ENCODE results near the gene NPLOC4.
"Not testable (repeated sequence)": the region's sequence is repeated elsewhere in the genome, so short reads cannot be mapped to it uniquely, and the experiment has no call there.

NPLOC4 gene

GRCh38 chr17:81589612-81590011 lies 47.3 kb downstream of the NPLOC4 start:
- DNase-seq = no peak

GRCh38 chr17:81586096-81586495 lies 50.8 kb downstream of the NPLOC4 start:
- no peak for DNase-seq

- DNase-seq = not testable (repeated sequence)
Measured at GRCh38 chr17:81584771-81585170, 52.1 kb downstream of the NPLOC4 start.

DNA sequence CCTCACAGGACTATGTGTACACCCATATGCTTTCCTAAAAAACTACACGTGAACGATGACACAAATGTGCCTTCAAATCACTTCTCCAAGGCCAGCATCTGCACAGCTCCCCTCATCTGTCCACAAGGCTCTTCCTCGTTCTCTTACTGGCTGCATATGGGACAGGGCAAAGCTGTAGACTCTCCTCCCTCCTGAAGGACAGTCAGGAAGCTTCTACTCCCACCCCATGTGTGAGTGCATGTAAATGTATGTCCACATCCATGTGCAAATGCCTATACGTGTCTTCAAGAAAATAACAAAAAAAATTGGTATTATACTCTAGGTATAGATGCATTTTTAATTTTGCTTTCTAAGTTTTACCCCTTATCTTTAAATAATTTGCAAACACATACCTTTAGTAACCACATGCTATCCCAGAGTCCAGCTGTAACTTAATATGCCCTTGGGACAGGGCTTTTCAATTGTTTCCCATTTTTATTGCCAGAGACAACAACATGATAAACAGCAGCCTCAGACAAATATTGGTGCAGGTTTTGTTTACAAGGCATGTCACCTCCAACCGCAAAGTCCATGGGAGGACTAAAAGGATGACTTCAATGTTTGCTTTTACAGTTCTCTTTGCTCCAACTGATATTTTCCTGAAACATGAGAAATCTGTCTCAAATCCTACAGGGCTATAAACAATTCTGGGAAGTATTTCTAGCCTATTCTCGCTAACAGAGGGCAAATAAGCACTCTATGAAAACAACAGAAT lies 53.1 kb downstream of the NPLOC4 start:
- DNase-seq = no peak

DNA sequence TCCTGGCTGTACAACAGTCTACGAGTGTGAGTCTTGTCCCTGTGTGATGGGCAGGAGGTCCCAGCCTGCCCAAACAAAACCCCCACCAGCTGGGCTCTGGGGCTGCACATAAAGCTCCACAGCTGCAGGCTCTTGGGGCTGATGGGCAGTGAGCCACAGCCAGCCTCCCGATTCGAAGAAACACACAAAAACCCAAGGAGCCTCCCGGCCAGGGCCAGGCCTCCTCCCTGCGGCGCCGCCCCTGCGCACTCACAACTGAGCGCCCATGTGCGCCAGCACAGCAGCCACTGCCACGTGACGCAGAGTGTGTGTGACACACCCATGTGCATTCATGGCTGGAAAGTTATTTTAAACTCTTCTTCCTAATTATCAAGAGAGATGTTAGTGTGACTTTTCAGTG lies 54.2 kb downstream of the NPLOC4 start:
- DNase-seq = no peak

DNA sequence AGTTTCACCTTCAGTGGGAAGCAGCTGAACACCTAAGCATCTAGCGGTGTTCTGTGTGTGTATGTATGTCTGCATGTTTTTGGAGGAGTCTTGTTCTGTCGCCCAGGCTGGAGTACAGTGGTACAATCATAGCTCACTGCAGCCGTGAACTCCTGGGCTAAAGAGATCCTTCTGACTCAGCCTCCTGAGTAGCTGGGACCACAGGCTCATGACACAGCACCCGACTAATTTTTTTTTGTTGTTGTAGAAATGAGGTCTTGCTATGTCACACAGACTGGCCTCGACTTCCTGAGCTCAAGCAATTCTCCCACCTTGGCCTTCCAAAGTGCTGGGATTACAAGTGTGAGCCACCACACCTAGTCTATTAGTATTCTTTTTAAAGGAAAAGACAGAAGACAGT lies 54.6 kb downstream of the NPLOC4 start:
- no peak for DNase-seq

GRCh38 chr17:81581758-81582157 lies 55.2 kb downstream of the NPLOC4 start:
- DNase-seq = no peak

DNA sequence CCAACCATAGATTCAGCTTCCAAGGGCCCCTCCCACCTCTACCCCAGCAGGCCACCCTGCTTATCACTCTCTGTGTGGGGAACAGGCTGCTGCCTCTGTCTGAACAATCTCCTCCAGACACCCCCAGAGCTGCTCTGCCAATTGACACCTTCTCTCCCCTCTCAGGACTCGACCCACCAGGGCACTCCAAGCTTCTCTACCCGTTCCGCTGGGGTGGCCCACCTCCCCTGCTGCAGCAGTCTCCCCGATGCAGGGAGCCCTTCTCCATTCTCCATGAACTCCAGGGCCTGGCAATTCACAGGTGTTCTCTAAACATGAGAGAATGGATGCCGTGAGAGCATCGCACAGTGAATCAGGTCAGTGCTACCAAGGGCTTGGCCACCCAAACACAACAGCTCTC lies 56.4 kb downstream of the NPLOC4 start:
- no peak for DNase-seq

GRCh38 chr17:81579821-81580321 lies 57.0 kb downstream of the NPLOC4 start:
- DNase-seq = peak in 1 of 51 donors; percentile 32

GRCh38 chr17:81579298-81579697 lies 57.6 kb downstream of the NPLOC4 start:
- DNase-seq = no peak

- no peak for DNase-seq
Measured at GRCh38 chr17:81578561-81579225, 58.2 kb downstream of the NPLOC4 start.

- no peak for DNase-seq
Measured at GRCh38 chr17:81578038-81578441, 58.9 kb downstream of the NPLOC4 start.

DNA sequence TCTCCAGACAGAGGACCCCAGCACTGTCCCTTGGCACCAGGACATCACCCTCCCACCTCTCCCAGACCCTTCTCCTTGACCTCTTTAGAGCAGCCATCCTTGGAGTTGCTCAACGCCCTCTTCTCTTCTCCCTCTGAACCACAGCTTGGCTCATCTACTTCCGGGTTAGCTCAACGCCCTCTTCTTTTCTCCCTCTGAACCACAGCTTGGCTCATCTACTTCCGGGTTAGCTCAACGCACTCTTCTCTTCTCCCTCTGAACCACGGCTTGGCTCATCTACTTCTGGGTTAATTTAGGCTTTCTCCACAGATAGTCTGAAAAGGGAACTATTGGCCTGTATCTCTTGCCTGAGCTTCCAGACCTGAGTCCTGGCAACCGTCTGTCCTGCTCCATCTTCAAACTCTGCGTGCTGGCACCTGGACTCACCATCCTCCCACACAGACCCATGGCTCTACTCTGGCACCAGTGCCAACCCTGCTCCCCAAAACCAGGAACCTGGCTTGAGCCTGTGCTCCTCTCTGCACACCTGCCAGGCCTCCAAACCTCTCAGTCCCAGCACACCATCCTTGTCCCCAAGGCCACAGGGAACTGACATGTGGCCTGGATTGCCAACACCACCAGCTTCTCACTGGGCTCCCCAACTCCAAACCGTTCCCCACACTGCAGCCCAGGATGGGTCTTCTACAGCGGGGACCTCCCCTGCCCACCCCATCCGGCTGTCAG lies 59.5 kb downstream of the NPLOC4 start:
- no peak for DNase-seq

DNA sequence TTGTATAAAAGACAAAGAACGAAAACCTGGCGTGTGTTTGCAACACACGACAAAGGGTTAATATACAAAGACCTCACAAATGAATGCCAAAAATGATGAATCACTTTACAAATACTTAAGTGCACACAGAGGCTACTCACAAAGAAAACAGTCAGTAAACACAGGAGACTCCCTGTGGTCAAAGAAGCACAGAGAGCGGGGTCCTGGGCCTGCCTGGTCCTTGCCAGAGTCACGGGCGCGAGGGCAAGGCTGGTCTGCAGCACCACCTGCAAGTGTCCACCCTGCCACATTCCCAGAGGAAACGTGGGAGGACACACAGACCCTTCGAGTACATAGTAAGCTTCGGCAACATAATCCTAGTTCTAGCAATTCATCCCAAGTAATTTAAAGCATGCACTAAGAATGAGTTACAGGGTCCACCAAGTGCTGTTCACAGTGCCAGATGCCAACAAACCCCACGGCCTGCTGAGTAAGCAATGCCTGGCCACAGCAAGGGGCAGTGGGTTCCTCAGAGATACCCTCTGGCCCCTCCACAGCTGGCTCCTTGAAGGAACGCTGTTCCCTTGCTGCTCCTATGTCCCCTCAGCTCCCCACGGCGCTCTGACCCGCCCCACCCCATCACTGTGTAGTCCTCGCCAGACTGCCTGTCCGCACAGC lies 60.2 kb downstream of the NPLOC4 start:
- DNase-seq = no peak

DNA sequence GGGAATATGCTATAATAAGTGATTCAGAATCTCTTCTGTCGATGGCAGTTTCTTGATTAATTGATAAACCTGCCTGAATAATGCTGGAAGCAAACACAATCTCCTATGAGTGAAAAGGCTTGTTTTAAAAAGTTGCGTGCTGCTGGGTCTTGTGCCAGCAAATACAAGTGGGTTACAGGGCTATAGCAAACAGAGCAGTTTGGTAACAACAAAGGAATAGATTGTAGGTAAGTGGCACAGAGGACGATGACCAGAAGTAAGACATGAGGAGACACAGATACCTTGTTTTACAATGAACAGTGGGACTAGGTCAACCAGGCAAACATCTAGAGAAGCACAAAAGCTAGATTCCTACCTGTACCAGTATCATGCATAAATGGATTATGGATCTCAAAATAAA lies 61.1 kb downstream of the NPLOC4 start:
- DNase-seq = no peak

DNA sequence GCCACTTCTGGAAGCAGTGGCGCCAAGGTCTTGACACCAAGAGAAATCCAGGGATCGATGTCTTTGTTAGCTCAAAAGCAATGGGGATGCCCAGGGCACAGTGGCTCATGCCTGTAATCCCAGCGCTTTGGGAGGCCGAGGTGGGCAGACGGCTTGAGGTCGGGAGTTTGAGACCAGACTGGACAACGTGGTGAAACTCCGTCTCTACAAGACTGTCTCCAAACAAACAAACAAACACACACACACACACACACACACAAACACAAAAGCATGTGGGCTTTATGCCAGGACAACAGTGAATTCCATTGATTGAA lies 62.3 kb downstream of the NPLOC4 start:
- DNase-seq = no peak

DNA sequence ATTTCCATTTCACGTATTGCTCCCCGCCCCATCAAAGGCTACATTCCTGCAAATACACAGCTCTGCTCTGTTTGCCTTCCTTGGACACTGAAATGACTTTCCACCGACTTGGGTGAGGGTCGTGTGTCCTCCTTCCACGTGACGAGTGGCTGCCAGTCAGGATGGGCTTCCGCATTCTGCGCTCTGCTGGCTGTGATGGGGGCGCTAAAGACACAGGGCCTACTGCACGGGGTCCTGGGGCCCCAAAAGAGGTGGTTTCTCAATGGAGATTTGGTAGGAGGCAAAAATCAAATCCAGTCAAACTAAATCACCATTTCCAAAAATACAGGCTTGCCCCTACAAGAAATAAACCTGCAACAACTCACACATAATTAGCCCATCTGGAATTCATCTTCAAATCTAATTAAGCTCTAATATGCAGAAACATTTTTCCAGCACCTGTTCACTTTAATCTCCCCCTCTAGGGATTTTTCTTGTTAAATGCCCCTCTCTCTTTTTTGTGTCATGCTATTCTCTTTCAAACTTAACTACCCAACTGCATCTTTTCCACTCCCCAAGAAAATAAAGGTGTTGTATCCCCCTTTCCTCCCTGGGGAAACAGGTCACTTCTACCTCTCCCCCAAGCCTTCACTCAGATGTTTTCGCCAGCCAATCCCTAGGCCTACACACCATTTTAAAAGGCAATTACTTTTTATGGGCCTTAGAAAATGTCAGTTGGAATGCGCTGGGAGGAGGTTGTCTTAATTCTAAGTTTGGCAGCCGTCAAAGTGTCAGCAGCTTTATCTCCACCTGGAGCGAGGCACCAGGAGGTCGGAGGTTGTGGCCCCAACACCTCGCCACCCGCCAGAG lies 62.9 kb downstream of the NPLOC4 start:
- no peak for DNase-seq

DNA sequence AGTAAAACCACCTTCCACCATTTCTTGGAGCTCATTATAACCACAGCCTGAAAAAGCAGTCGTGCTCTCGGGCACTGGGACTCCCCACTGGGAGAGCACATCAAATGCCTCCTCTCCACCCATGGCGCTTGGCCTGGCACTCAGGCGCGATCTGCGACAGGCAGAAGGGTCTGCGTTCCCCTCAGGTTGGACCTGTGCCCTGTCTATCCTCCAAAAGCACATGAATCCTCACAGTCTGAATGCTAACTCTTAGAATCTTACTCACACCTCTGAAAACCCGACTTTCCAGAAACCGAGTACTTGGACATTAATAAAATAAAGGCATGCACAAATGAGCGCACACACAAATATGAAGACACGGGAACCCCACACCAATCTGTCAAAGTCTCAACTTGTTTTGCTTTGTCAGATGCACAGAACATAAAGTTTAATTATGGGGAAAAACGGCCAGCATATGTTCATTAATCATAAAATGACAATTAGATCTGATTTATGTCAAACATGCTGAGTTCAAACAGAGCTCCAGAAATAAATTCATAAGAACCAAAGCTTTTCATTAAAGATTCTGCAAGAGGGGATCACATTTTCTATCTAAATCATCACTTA lies 64.2 kb downstream of the NPLOC4 start:
- no peak for DNase-seq

- no peak for DNase-seq
Measured at GRCh38 chr17:81570964-81571363, 65.9 kb downstream of the NPLOC4 start.

DNA sequence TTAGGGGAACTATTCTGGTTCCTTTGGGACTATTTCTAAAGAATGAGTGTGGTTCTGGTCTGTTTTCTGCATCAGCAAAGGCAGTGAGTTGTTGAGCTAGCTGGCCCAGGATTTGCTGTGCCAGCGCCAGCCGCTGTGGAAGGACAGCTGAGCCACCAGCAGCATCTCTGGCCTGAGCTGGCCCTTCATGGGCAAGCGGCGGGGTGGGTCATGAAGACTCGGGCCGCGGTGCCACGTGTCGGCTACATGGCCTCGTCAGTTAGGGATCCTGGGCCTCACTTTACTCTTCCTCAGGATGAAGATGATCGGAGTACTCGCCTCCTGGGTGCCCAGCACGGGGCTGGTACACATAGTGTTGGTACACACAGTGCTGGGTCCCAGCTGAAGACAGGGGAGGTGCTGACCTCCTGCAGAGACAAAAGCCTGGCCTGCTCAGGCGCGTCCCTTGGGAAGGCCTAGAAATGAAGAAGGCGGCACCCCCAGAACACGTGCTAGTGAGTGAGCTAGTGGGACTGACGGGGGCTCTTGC lies 66.9 kb downstream of the NPLOC4 start:
- DNase-seq = no peak
